Gastroesophageal sphincter (tissue), 3 donors: ENCODE measurements around the gene KIRREL3.

Source experiments
- POLR2AphosphoS5 ChIP-seq: sonication (generic); formaldehyde crosslinking; IDR thresholded peaks from one replicate; pipeline ENCODE4 v1.6.1; 2017; ENCODE audit warnings: antibody characterized with exemption
- TF ChIP-seq, protein P1 (sequence below), 4 experiments: fragments of 200-600 bp in 2 of 4; fragments of 450-650 bp in 2 of 4; sonication (generic) in 1 of 4; IDR thresholded peaks; one replicate each; pipeline ENCODE4 v1.5.1; 2017 to 2019; ENCODE audit warnings: antibody characterized with exemption in 4 of 4, mild to moderate bottlenecking in 2 of 4, moderate library complexity in 2 of 4

DNA sequence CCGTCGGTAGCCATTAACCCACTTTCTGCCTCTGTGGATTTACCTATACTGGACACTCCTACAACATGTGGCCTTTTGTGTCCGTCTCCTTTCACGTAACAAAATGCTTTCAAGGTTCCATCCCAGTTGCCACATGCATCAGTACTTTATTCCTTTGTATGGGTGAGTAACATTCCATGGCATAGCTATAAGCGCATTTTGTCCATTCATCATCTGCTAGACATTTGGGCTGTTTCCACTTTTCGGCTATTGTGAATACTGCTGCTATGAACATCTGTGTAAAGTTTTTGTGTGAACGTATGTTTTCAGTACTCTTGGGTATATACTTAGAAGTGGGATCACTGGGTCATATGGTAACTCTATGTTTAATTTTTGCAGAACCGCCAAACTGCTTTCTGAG lies 387.9 kb downstream of the KIRREL3 start:
- TF ChIP-seq, protein P1, sequence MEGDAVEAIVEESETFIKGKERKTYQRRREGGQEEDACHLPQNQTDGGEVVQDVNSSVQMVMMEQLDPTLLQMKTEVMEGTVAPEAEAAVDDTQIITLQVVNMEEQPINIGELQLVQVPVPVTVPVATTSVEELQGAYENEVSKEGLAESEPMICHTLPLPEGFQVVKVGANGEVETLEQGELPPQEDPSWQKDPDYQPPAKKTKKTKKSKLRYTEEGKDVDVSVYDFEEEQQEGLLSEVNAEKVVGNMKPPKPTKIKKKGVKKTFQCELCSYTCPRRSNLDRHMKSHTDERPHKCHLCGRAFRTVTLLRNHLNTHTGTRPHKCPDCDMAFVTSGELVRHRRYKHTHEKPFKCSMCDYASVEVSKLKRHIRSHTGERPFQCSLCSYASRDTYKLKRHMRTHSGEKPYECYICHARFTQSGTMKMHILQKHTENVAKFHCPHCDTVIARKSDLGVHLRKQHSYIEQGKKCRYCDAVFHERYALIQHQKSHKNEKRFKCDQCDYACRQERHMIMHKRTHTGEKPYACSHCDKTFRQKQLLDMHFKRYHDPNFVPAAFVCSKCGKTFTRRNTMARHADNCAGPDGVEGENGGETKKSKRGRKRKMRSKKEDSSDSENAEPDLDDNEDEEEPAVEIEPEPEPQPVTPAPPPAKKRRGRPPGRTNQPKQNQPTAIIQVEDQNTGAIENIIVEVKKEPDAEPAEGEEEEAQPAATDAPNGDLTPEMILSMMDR (IDR thresholded peaks at IDR 0.05): no peak
- TF ChIP-seq POLR2AphosphoS5: no peak
